SW480 (cell line): ENCODE data around the gene TNFRSF18.
"Not testable (repeated sequence)": the region's sequence is repeated elsewhere in the genome, so short reads cannot be mapped to it uniquely, and the experiment has no call there.

Source experiments
- DNase-seq: peaks from one replicate; pipeline ENCODE4 v3.0.0-alpha.2; 2016; ENCODE audit warnings: low spot score

TNFRSF18 gene, protein sequence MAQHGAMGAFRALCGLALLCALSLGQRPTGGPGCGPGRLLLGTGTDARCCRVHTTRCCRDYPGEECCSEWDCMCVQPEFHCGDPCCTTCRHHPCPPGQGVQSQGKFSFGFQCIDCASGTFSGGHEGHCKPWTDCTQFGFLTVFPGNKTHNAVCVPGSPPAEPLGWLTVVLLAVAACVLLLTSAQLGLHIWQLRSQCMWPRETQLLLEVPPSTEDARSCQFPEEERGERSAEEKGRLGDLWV

DNA sequence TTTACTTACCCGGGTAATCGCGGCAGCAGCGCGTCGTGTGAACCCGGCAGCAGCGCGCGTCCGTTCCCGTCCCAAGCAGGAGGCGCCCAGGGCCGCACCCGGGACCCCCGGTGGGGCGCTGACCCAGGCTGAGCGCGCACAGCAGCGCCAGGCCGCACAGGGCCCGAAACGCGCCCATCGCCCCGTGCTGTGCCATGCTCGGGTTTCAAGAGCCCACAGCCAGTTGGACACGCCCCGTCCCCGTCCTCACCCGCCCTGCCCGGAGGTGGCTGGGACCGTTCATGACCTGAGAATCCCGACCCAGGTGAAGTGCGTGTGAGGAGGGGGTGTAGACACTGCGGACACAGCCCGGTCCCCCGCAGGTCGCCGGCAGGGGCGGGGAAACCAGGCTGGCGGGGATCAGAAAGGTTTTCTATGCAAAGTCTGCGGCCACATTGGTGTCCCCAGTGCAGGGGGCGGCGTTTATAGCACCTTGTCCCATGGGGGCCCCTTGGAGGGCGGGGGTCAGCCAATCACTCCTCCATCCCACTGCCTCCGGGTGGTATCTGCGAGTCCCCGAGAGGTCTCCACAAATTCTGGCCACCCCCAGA lies at the start of gene TNFRSF18:
TNFRSF18 (minus strand) TSS at position 217 of the 590 bp plus-strand sequence; CDS start at position 196, 21 bp downstream.
- peak; percentile 62 for DNase-seq

DNA sequence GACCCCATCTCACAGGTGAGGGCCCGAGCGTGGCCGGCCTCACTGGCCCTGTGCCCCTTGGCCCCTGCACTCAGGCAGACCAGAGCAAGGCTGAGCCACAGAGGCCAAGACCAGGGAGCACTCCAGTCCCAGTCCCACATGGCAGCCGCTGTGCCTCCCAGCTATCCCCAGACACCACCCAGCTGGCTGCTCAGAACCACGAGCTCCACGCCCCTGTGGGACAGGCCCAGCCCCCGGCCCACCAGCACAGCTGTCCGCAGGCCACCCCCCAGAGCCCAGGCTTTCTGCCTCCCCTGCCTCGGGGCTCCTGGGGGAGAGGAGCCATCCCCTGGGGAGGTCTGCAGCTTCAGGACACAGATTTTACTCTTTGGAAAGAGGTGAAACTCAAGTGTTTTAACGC lies 49.2 kb upstream of the TNFRSF18 start:
- no peak for DNase-seq

- no peak for DNase-seq
Observed at GRCh38 chr1:1255078-1255477, 48.7 kb upstream of the TNFRSF18 start.

DNA sequence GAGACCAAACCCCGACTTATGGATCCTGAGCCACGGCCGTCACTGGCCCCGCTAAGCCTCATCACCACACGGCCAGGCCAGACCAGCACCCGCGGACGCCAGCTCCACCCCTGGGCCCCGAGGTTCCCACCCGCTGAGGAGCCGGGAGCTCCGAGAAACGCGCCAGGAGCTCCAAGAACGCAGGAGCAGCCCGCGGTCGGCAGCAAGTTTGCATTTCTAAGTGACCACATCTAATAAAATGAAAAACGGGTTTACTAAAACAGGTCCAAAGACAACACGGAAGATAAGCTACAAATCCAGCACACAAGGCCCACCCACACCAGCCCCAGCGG lies 48.2 kb upstream of the TNFRSF18 start:
- DNase-seq: peak; percentile 51

DNA sequence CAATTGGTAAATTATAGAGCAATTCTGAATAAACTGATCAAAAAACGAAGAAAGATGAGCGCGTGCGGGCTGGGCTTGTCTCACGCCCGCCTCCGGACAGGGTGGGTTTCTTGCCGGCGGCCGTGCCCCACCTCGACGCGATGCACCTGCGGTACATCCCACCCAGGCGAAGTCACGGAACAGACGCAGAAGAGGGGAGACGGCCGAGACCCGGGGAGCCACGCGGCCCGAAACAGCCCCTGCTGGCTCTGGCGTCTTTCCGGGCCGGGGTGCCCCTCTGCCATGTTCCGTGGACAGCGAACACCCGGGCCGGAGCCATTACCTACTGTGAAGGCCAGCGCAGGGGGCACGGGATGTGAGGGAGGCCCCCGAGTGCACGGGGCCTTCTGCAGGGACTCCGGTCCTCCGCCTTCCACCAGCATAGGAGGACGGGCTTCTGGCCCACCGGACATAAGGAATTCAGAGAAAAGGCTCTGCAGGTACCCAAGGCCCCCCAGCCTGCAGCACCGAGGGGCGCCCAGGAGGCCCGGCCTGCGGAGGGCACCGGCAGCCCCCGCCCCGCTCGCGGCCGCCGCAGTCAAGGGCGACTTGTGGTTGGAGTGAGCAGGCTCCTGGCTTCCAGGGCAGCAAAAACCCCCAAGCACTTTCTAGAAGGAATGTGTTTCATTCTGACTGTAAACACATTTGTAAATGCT lies 47.7 kb upstream of the TNFRSF18 start:
- no peak for DNase-seq

- no peak for DNase-seq
Observed at GRCh38 chr1:1253314-1253713, 46.9 kb upstream of the TNFRSF18 start.

DNA sequence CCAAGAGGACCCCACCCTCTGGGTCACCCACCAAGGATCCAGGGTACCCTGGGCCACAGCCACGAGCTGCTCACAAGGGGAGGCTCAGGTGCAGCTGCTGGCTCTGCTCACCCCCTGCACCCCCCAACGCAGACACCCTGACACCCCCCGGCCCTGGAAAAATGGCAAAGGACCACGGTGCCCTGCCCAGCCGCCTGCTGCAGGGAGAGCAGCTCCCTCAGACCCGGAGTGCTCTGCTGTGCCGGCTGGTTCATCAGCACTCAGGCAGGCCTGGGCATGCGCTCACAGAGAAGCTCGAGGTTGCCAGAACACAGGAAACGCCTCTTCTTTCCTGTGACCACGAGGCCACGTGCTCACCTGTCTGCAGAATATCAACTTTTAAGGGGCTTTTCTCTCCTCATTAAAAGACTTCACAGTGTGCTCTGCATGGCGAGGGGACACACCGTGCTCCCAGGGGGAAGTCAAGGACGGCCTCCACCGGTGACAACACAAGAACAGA lies 44.4 kb upstream of the TNFRSF18 start:
- DNase-seq: peak; percentile 71

- DNase-seq: not testable (repeated sequence)
Observed at GRCh38 chr1:1248009-1248913, 41.9 kb upstream of the TNFRSF18 start.

DNA sequence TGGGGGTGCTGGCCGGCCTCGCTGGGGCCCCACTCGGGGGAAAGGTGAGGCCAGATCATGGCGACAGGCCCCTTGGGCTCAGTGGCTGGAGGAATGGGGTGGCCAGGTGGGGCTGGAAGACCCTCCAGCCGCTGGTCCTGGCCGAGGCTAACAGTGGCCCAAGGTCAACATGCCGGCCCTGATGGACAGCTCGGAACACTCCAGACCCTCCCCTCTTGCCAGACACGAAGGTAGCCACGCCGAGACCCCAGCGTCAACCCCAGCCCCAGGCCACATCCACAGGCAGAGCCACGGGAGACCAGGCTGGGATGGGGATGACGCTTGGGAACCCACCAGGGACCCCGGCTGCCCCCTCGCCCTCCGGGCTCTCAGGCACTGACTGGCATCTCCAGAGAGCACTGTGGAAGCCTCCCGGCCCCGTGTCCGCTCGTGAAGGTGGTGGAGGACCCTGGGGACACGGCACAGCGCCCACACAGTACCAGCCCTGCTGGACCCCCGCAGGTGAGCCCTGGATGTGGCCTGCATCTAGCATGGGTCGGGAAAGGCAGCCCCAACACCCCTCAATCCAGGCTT lies 41.0 kb upstream of the TNFRSF18 start:
- DNase-seq: no peak

GRCh38 chr1:1246577-1247340 lies 40.4 kb upstream of the TNFRSF18 start, which contains the start of gene C1QTNF12:
Gene C1QTNF12 (minus strand): TSS chr1:1246722. CDS start chr1:1246690, 32 bp downstream.
- DNase-seq: no peak

- DNase-seq: no peak
Observed at GRCh38 chr1:1245817-1246576, 39.6 kb upstream of the TNFRSF18 start.

DNA sequence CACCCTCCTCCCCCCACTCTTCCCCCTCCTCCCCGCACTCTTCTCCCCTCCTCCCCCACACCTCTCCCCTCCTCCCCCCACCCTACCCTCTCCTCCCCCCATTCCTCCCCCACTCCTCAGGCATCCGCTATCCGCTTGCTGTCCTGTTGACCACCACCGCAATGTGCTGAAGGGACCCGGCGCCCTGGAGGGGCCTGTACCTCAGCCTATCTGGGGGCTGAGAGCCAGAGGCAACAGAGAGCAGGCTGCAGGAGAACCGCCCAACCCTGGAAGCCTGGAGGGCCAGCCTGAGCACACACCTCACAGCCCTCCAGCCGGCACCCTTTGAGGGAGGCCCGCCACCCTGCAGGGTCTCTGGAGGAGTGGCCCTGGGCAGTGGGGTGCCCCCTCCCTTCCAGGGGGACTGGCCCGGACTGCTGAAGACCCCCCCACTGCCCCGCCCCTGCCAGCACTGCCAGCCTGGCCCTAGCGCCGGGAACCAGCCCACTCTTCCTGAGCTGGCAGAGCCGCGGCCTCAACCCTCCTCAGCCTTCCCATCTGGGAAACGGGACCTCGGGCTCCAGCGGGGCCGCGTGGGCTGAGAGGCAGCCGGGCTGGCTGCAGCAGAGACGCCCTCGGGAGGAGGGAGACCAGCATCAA lies 38.9 kb upstream of the TNFRSF18 start:
- no peak for DNase-seq

DNA sequence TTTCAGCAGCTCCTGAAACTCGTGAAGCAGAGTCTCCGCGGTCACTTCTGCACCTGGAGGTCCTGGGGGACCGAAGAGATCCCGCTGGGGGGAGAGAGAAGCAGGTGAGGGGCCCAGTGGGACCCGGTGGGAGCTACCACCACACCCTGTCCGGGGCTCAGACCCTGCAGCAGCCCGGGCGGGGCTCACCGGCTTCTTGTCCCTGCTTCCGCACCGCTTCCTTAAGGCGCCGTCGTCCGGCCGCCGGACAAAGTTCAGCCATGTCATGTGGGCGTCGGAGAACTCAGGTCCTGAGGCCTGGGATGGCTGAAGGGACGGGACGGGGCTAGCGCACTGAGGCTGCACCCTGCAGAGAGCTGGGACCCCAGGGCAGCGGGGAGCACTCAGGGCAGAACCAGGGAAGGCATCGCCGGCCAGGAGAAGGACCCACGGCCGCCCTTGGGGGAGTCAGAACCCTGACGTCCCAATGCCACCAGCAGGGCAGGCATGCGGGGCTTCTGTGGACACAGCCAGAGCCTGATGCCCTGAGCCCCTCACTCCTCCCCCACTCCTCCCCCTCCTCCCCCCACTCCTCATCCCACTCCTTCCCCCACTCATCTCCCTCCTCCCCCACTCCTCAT lies 37.9 kb upstream of the TNFRSF18 start:
- DNase-seq: no peak

DNA sequence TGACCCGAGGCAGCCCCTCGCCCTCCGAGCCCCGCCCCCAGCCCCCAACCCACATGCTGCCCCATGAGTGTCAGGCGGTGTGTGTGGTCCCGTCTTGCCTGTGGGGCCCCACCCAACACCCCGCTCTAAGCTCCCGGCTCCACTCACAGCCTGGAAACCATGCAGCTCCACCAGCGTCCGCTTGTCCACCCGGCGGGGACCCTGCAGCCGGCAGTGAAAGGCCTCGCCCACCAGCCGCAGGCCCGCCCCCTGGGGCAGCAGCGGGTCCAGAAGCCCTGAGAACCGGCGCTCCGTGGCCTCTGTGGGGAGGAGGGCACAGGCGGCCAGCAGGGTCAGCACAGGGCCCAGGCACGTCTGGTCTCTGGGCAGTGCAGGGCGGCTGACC lies 37.4 kb upstream of the TNFRSF18 start:
- no peak for DNase-seq

DNA sequence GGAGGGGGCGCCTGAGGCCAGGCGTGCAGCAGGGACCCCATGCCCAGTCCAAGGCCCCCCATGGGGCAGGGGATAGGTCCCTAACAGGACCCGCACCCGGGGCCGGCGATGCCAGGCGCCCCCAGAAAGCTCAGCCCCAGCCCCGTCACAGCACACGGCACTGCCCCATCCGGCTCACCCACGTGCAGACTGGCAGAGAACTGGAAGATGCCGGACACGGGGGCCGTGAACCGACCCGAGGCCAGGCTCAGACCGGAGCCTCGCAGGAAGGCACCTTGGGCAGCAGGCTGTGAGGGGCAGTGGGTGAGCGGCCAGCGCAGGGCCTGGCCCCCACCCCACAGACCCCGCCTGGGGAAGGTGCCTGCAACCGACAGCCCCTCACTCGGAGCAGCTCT lies 36.9 kb upstream of the TNFRSF18 start:
- DNase-seq: no peak

DNA sequence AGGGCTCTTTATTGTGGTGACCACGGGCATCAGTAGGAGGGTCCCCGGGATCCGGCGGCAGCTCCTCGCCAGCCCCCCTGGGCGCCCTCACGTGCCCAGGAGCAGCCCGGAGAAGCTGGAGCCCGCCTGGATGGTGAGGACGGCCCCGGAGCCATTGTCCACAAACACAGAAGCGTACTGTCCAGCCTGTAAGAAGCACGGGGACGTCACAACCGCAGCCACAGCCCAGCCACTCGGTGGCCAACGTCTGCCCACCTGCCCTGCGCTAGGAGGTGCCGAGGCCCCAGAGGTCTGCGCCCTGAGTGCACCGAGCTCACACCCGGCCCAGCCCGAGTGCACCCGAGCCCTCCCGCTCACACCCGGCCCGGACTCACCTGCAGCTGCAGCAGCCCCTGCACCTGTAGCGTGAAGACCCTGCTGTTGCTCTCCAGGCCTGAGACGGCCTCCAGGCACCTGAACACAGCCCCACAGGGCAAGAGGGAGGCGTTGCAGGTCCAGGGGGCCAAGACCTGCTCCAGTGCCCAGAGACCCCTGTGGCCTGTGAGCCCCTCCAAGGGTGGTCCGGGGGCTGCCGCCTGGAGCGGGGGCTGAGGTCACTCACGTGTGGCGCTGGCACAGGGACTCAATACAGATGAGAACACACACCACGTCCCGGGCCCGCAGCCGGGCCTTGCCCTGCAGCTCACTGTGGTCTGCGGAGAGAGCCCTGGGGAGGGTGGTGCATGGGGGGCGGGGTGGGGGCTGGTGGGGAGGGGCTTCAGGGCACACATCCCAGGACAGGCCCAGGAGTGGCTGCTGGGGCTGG lies 36.3 kb upstream of the TNFRSF18 start:
- DNase-seq: no peak

- DNase-seq: no peak
Observed at GRCh38 chr1:1241588-1242219, 35.3 kb upstream of the TNFRSF18 start.
